Kidney (tissue), 14 donors: Measurements from ENCODE around the gene HTATIP2. TPM values are rescaled to one million over a fixed set of nuclear protein-coding genes. Genes with fewer than 3 reads are reported as not detected.

ENCODE experiments used
- DNase-seq, 5 donors: peaks; one replicate each; pipeline ENCODE4 v3.0.0-alpha.2; 2013 to 2020
- FAIRE-seq: peaks from 2 replicates; lab custom pipeline; 2012; peaks lifted over from hg19 to GRCh38; lab: Jason Lieb, UNC
- H3K27ac ChIP-seq, 2 donors: one replicate each; pipeline ENCODE4 v1.7.0; 2013; ENCODE audit warnings: low read depth in 2 of 2, low read length in 2 of 2, inconsistent platforms in 1 of 2
- H3K27me3 ChIP-seq: one replicate; pipeline ENCODE4 v1.7.1; 2013; ENCODE audit warnings: low read length, inconsistent platforms; ENCODE audit not compliant: control insufficient read depth, insufficient read depth
- H3K36me3 ChIP-seq, 3 donors: one replicate each; pipeline versions ENCODE4 v1.7.0 to v1.7.1; 2013; ENCODE audit warnings: low read length in 3 of 3, control low read depth in 1 of 3, inconsistent platforms in 1 of 3; ENCODE audit not compliant: insufficient read depth in 3 of 3, control insufficient read depth in 2 of 3
- H3K4me1 ChIP-seq, 3 donors: one replicate each; pipeline versions ENCODE4 v1.7.0 to v1.7.1; 2013; ENCODE audit warnings: low read length in 3 of 3, inconsistent platforms in 1 of 3, low read depth in 1 of 3; ENCODE audit not compliant: control insufficient read depth in 2 of 3, insufficient read depth in 2 of 3
- H3K4me3 ChIP-seq, 3 donors: one replicate each; pipeline versions ENCODE4 v1.7.0 to v1.8.1; 2013; ENCODE audit warnings: low read length in 3 of 3, control low read depth in 1 of 3, inconsistent platforms in 1 of 3
- H3K9ac ChIP-seq, 3 donors: one replicate each; pipeline versions ENCODE4 v1.7.0 to v1.7.1; 2013; ENCODE audit warnings: low read length in 3 of 3, control low read depth in 1 of 3, inconsistent platforms in 1 of 3
- H3K9me3 ChIP-seq, 3 donors: one replicate each; pipeline versions ENCODE4 v1.7.0 to v1.7.1; 2013; ENCODE audit warnings: low read length in 3 of 3, control low read depth in 1 of 3, inconsistent platforms in 1 of 3; ENCODE audit not compliant: control insufficient read depth in 2 of 3, insufficient read depth in 1 of 3
- CTCF ChIP-seq: IDR thresholded peaks from 3 replicates; pipeline ENCODE4 v1.5.1; 2012; ENCODE audit warnings: mild to moderate bottlenecking, moderate library complexity, borderline replicate concordance; ENCODE audit not compliant: insufficient read depth; ENCODE audit errors: extremely low read depth
- intact Hi-C: fragments of 100-400 bp; cut with DNase I; formaldehyde crosslinking; loops from one replicate; pipeline ENCODE4 v1.11.1; 2022
- polyA plus RNA-seq: library from polyadenylated mRNA; stranded (reverse); fragments of 350-450 nt; fragmentation: Illumina TruSeq; extraction: RNeasy Lipid Tissue Mini Kit (QIAGEN cat#74804); gene quantifications from one replicate; pipeline ENCODE4 v1.2.3, GENCODE V29; 2014; ENCODE audit warnings: low read depth, low replicate concordance; ENCODE audit not compliant: insufficient read depth
- total RNA-seq: library from RNA; stranded (reverse); fragmentation: NEBNext Ultra II Directional; extraction: Animal tissue kit (Norgen Biotek cat#: 25700); gene quantifications from one replicate; pipeline ENCODE4 v1.2.1, GENCODE V29; 2021
- donor health status: control.
- donor health status: control.
- donor health status: control.
- donor health status: control.
- donor health status: control.
- donor health status: DM: yes; HTN: yes; CAD: no.
- donor health status: Normal renal cell carcinoma (clear cell type).

The HTATIP2 gene
- total and polyA plus RNA-seq, 2 donors from 2014 or later: 37.5 to 57.8 TPM

DNA sequence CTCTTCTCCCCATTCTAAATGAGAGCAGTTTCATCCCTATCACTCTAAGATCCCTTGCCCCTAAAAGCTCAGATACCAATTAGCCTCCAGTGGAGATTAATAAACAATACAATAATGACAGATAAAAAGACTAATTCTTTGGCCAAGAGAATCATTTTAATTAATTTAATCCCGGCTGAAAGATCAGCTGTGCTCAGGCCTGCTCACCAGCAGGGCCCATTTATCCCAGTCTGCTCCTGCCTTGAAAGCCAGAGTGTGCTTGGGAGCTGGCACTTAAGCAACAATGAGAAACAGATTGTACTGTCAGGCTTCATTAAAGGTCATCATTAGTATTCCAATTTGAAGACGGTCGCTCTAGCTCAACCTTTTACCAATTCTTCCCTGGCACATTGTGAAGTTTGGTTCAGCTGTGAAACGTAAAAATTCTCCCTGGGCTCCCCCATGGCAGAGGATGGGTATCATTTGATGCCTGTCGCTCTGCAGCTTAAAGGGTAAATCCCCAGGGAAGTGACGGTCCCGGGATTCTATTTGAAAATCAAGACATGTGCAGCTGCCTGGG is 36.1 kb upstream of the HTATIP2 start:
- no peaks in the 10 kb centered on the region for H3K36me3 ChIP-seq
- H3K4me3 ChIP-seq: no peak overlapping the region
- H3K27ac ChIP-seq: no peak overlapping the region
- DNase-seq: no peak
- H3K27me3 ChIP-seq: no peaks in the 10 kb centered on the region
- intact Hi-C loops: no loop called here
- no peak for TF ChIP-seq CTCF
- H3K4me1 ChIP-seq: no peaks in the 10 kb centered on the region
- FAIRE-seq: no peak
- no peaks in the 10 kb centered on the region for H3K9me3 ChIP-seq
- no peak overlapping the region for H3K9ac ChIP-seq

DNA sequence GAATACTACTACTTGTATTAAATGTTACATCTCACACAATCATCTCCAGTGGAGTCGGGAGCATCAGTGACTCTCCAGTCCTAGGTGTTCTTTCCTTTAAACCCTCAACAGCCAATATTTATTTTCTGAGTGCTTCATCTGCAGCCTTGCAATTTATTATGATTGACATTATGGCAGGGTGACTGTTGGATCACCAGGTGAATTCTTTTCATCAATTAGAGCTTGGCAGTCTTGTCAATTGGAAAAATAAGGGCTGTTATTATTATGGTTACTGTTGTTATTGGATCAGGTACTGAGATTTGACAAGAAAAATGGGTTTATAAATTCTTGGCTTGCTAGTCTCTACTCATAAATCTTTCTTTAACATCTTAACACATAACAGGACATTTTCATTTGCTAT is 27.5 kb upstream of the HTATIP2 start:
- DNase-seq: no peak
- no peak overlapping the region for H3K4me3 ChIP-seq
- no peak for FAIRE-seq
- intact Hi-C loops: no loop called here
- H3K4me1 ChIP-seq: no peaks in the 10 kb centered on the region
- no peaks in the 10 kb centered on the region for H3K27me3 ChIP-seq
- H3K9me3 ChIP-seq: no peaks in the 10 kb centered on the region
- no peaks in the 10 kb centered on the region for H3K36me3 ChIP-seq
- H3K27ac ChIP-seq: no peak overlapping the region
- H3K9ac ChIP-seq: no peak overlapping the region
- TF ChIP-seq CTCF: no peak

- no peak for FAIRE-seq
- Histone ChIP-seq H3K27me3 (no peaks in the 10 kb centered on the region), H3K27ac (no peak overlapping the region), H3K4me1 (no peaks in the 10 kb centered on the region), H3K4me3 (no peak overlapping the region), H3K9ac (no peak overlapping the region), H3K36me3 (no peaks in the 10 kb centered on the region), H3K9me3 (no peaks in the 10 kb centered on the region)
- intact Hi-C loops: no loop called here
- DNase-seq: peak in 3 of 5 donors; percentile 29 to 72 (median 56)
- TF ChIP-seq CTCF: peak; percentile 28
Observed at GRCh38 chr11:20337526-20338154, 25.9 kb upstream of the HTATIP2 start.
